NCI-H146 (cell line): ENCODE results near the gene KIF25.
"Not testable (repeated sequence)": the region's sequence is repeated elsewhere in the genome, so short reads cannot be mapped to it uniquely, and the experiment has no call there.

Experiments
- DNase-seq: peaks from one replicate; lab custom pipeline; 2025; lab: John Stamatoyannopoulos, UW

Gene KIF25

DNA sequence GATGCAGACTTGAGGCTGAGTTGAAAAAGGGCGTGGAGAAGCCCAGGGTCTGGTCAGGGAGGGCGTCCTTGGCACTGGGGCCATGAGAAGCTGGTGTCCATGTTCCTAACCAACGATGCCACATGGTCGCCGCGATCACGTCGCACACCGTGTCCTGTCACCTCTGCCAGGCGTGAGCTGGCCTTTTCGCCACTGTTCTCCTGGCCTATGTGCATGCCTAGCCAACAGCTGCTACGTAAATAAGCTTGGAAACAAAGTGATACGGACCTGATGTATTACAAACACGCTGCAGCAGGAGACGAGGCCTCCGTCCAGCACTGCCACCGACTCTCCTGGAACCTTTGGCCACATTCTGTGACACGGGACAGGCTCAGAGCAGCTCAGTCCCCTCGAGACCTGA, 22.0 kb upstream of the KIF25 start:
- DNase-seq = no peak

DNA sequence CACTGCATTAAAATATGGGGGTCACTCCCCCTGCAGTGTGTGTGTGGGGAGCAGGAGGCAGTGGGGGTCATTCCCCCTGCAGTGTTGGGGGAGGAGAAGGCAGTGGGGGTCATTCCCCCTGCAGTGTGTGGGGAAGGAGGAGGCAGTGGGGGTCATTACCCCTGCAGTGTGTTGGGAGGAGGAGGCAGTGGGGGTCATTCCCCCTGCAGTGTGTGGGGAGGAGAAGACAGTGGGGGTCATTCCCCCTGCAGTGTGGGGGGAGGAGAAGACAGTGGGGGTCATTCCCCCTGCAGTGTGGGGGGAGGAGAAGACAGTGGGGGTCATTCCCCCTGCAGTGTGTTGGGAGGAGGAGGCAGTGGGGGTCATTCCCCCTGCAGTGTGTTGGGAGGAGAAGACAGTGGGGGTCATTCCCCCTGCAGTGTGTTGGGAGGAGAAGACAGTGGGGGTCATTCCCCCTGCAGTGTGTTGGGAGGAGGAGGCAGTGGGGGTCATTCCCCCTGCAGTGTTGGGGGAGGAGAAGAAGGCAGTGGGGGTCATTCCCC, 21.3 kb upstream of the KIF25 start:
- DNase-seq = not testable (repeated sequence)

DNA sequence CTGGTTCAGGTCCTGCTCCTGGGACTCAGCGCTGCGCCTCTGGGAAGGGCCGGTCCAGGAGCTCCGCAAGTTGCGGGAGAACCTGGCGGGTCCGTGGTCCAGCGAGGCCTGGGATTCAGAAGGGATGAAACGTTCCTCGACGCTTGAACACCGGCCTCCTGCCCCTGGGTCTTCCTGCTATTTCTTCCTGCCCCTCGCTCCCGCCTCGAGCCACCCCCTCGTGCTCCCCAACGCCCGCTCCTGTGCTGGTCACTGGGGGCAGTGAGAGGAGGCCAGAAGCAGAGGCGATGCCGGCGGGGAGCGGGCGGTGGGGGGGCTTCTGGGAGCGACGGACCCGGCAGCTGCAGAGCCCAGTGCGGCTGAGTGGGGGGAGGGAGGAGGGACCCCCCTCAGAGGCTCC, 20.8 kb upstream of the KIF25 start:
- no peak for DNase-seq

DNA sequence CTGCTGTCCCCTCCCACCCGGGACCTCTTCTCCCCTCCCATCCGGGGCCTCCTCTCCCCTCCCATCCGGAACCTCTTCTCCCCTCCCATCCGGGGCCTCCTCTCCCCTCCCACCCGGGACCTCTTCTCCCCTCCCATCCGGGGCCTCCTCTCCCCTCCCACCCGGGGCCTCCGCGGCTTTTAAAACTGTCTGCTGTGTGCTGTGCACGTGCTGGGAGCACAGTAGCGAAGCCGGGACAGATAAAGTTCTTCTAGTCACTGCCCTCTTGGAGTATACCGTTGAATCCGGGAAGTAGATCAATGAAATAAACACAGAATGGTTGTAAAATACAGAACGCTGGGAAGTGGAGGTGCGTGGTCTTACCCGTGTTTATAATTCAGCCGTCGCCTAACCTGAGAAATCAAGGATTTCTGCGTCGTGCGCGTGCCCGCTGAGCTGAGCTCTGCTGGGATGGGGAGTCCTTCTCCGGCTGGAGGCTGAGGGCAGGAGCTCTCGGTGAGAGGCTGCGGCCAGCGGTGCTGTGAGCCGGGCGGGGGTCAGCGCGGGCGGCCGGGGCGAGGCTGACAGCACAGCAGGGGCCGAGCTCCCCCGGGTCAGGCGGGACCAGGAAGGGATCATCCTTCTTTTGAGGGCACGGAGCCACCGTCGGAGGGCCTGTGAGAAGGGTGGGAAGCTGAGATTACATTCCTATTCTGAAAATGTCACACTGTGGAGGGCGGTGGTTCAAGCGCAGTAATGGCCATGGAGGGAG, 19.6 kb upstream of the KIF25 start:
- no peak for DNase-seq

DNA sequence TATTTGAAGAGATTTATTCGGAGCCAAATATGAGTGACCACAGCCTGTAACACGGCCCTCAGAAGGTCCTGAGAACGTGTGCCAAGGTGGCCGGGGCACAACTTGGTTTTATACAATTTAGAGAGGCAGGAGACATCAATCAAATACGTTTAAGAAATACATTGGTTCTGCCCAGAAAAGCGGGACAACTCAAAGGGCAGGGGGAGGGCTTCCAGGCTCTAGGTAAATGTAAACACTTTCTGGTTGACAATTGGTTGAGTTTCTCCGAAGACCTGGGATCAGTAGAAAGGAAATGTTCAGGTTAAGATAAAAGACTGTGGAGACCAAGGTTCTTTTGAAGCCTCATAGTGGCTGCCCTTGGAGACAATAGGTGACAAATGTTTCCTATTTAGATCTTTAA, 18.9 kb upstream of the KIF25 start:
- no peak for DNase-seq

DNA sequence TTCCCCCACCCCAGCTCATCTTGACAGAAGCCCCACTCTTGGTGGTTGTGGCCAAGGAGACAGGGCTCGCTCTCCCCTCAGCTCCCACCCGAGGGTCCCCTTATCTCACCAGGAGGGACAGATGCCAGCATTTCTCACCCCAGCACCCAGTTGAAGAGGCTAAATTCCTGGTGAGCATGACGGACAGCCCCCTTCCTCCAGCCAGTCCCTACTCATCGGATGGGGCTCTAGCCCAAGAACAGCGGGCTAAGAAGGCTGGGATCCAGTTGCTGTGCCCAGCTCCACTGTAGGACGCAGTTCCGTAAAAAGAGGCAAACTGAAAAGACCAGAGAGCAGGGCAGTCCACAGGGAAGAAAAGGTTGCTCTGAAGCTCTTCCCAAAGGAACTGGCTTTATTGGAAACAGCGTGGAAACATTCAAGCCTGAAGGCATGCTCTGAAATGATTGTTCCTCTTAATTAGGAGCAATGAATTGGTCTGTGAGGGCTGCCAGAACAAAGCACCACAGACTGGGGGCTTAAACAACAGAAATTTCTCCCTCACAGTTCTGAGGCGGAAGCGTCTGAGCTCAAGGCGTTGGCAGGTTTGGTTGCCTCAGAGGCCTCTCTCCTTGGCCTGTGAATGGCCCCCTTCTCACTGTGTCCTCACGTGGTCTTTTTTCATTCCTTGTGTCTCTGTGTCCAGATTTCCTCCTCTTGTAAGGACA, 17.9 kb upstream of the KIF25 start:
- no peak for DNase-seq

DNA sequence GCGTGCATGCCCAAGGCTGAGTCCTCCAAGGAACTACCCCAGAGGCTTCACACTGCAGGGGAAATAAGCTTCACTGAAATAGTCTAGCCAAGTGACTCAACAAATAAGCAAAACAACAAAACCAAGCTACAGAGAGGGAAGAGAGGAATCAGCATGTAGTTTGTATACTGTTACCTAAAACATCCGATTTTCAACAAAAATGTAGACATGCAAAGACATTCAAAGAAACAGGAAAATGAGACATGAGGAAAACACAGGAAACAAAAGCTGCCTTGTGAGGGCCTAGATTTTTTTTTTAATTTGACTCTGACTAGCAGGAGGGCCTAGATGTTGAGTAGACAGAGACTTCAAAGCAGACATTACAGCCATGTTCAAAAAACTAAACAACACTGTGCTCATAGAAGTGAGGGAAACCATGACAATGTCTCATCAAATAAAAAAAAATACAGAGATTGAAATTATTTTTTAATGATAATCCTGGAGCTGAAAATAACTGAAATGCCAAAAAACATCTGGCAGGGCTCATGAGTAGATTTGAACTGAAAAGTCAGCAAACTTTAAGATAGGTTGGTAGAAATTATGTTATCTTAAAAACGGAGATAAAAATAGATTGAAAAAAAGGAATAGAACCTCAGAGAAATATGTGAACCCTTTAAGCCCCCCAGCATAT, 16.4 kb upstream of the KIF25 start:
- DNase-seq = no peak

DNA sequence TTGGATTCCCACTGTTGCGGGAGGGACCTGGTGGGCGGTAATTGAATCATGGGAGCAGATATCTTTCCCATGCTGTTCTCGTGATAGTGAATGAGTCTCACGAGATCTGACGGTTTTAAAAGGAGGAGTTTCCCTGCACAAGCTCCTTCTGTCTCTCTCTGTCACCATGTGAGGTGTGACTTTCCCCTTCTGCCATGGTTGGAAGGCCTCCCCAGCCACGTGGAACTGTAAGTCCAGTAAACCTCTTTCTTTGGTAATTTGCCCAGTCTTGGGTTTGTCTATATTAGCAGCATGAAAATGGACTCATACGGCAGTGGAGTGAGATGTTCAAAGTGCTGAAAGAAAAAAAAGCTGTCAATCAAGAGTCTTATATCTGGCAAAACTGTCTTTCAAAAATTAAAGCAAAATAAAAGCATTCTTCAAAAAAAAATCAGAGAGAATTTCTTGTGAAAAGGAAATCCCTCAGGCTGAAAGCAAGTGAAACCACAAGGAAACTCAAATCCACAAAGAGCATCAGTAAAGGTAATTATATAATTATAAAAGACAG, 15.5 kb upstream of the KIF25 start:
- no peak for DNase-seq

DNA sequence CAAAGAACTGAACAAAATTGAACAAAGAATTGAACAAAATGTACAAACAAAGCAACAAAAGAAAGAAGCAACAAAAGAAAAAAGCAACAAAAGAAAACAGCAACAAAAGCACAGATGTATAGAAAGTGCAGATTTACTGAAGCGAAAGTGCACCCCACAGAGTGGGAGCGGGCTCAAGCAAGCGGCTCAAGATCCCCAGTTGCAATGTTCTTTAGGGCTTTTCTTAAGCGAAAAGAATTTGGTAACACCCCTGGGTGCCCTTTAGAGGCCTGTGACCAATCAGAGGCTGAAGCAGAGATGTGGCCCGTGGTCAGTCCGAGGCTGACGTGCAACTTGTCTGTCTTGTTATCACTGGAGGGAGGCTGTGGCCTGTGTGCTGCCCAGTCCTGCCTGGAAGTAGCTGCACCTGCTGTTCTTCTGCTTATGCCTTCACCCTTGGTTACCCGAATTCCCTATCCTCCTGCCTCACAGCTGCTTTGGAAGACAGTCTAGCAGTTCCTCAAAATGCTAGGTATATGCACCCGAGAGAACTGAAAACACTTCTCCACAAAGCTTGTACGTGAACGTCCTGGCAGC, 13.2 kb upstream of the KIF25 start:
- DNase-seq = no peak

DNA sequence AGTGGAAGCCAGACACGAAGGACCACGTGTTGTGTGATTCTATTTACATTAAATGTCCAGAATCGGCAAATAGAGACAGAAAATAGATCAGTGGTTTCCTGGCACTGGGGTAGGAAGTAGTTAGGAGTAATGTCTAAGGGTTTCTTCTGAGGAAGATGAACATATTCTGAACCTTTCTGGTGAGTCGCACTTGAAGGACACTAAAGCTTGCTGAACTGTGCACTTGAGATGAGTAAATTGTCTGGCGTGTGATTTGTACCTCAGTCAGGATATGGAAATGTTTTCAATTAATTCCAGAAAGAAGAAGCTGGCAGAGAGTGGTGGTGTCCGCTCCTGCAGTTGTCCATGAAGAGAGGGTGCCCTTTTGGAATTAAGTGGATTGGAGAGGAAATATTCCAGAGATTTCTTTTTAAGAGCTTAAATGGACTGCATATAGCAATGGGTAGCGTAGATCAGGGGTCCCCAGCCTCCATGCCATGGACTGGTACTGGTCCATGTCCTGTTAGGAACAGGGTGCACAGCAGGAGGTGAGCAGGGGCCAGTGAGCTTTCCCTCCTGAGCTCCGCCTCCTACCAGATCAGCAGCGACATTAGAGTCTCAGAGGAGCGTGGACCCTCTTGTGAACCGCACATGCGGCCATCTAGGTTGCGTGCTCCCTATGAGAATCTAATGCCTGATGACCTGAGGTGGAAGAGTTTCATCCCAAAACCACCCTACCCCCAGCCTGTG, 12.4 kb upstream of the KIF25 start:
- no peak for DNase-seq

DNA sequence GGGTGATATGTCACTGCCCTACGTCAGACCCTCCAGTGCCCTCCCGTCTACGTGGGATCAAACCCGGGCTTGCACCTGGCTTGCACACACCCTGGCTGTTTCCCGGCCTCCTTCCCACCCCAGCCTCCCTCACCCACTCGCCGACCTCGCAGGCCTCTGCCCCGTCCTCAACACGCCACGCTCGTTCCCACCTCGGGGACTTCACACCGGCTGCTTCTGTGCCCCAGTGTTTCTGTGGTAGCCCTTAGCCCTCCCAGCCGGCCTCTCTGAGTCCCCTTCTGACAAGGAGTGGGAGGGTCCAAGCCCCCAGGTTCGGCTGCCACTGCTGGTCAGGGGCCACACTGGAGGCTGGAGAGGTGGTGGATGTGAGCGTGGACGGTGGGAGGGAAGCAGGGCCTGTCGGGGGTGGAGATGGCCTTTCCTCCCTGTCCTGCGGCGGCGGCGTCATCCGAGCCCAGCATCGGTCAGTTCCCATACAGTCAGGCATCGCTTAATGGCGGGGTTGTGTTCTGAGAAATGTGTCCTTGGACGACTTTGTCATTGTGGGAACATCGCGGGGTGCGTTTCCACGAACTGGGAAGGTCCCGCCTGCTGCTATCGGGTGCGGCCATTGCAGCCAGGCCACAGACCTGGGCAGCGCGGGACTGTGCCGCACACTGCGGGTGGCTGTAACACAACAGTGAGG, 11.4 kb upstream of the KIF25 start:
- DNase-seq = no peak

DNA sequence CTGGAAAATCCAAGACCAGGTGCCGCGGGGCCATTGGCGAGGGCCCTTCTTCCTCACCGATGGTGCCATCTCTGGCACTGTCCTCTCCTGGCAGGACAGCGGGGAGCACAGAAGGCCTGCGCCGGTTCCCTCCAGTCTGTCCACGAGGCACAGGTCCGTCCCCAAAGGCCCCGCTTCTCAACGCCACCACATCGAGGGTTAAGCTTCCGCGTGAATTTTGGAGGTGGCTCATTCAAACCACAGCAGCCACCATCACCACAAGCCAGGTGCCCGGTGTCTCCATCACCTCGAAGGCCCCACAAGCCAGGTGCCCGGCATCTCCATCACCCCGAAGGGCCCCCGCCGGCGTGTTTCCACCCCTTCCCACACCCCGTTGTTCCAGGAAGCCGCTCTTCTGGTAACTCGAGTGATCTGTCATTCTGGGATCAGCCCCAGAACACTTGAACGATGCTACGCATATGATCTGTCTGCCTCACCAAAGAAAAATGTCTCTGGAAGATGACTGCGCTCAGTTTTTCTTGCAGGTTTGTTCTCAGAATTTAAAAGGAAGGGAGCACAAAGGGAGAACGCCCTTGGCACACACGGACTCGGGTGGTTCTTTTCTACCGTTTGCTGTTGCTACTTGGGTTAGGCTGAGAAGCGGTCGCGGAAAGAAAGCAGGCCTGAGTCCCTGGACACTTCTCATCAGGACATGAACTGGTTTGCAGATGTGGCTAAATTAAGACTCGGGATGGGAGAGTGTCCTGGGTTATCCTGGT, 9.9 kb upstream of the KIF25 start:
- DNase-seq = no peak

DNA sequence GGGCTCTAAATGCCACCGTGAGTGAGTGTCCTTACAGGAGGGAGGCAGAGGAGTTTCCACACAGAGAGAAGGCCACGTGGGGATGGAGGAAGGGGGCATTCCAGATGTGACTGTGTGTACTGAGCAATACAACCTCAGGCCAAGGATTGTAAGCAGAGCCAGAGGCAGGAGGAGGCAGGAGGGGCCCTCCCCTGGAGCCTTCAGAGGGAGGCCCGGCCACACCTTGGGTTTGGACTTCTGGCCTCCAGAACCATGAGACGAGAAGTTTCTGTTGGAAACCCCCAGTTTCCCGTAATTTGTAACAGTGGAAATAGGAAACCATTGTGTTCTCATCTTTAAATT, 9.3 kb upstream of the KIF25 start:
- no peak for DNase-seq

DNA sequence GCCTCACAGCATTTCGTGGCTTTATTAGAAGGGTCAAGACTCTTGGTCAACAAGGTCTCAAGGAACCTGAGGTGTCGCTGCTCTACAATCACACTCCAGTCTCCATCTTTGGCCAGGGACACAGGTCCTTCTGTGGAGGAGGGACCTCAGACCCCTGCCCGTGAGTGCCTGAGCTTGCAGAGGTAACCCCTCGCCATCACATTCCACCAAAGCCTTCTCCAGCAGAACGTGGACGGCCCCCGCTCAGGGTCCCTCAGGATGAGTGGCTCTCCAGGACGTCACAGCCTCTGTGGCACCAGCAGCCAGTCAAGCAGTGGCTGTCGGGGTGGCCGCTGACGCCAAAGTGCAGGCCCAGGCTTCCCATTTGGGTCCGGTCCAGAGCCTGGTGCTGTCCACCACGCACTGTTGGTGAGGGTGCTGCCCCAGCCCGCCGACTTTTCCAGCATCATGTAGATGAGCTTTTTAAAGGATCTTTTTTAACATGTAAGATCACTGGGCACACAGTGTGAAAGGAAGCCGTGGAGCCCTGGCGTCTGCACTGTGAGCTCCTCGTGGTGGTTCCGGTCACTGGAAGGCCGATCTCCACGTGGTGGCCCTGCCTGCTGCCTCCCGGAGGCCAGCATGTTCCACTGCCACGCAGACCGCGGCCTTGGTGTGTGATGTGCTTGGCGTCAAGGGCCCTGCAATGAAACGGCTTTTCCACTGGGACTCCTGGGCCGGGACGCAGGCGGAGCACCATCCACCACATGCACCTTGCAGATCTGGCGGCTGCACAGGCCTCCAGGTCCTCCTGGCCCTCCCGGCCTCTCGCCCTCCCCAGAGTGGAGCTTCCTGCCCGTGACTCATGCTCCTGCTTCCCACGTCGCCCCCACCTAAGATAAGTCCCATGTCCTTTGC, 8.3 kb upstream of the KIF25 start:
- DNase-seq = no peak

DNA sequence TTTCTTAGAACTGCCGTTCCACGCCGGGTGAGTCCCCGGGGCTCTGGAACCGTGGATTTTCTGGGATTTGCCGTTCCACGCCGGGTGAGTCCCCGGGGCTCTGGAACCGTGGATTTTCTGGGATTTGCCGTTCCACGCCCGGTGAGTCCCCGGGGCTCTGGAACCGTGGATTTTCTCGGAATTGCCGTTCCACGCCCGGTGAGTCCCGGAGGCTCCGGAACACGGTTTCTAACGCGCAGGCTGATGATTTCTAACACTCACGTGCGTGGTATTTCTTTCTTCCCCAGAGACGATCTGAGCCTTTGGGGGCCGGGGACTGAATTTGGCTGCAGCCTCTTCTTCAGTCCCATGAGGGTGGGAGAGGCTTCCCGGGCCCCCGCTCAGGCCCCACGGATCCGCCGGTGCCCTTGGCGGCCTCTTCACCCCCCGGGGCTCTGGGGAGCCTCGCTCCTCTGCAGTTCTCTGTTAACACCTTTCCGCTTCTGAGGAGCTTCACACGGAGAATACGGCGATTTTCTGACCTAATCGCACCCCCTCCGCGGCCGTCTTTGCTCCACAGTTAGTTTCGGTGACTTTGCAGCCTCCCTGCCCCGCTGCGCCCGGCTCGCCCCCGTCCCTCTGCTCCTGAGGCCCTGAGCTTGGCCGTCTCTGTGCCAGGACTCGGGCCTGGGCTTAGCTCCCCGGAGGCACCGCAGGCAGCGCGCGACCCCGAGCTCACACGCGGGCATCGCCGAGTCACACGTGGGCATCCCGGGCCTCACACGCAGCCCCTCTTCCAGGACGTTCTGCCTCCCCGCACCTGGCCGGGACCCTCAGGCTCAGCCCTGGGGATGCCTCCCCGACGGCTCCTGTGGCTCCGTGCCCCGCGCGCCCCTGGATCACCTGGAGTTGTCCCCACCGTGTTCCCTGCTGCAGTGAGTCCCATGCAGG, 7.2 kb upstream of the KIF25 start:
- DNase-seq = no peak

DNA sequence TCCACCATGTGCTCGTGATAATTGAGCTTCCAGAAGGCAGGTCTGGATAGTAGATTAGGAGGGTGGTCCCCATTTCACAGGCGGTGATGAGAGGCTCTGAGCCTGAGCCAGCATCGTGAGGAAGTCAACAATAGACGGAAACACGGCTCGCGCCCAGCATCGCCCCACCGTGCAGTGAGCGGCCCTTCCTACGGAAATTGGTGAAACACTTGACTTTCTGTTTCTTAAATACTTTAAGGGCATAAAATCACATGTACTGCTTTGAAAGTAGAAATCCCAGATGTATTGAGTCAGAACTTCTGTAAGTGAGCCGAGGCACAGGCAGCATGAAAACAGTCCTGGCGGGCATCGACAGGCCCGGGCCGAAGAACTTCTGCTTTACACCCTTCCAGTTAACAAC, 4.3 kb upstream of the KIF25 start:
- no peak for DNase-seq

DNA sequence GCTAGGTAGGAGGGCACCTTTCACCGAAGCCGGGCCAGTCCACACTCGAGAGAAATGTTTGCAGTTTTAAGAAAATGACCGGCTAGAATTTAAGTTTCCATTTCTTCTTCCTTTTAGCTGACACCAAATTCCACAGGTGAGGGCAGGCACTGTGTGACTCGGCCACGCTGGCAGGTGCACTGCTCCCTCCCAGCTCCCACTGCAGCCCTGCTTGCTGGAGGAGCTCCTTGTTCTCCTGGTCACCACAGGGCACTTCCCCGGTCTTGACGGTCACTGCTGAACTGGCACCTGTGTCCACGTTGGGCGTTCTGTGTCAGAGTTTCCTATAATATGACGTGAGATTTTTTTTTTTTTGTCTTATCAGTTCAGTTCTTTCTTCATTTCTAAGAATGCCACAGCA, 3.6 kb upstream of the KIF25 start:
- no peak for DNase-seq

DNA sequence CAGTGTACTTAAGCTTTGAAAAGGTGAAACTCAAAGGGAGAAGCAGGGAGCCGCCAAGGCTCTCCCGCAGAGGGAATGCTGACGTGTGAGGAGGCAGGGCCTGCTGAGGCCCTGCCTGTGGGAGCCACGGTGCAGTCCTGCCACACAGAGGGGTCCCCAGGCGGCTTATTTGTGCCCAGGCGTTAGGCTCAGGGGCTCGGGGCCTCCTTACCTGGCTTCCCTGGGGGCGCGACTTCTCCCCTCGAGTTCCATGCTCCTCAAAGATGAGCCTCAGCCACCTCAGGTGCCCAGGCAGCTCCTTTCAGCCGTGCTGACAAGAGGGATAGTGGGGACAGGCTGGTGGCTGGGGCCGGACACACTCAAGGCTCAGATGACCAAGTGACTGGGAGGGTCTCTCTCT, 2.2 kb upstream of the KIF25 start:
- DNase-seq = no peak
